ENCODE results near the gene TMA7B. TPM values are rescaled to one million over a fixed set of nuclear protein-coding genes. Genes with fewer than 3 reads are reported as not detected.

TMA7B gene
- total RNA-seq, 4 donors from 2014 or later, result not detected

GRCh38 chr22:39943953-39944872 is 16.0 kb upstream of the TMA7B start:
- WGBS, 2 donors (ENCODE audit: low coverage in 1 of 2), result 84 to 85% methylated on average over 11 of the region's 11 CpGs
- H3K27me3 ChIP-seq, result peaks cover under 1% of the 10 kb centered on the region
- H3K36me3 ChIP-seq, result no peaks in the 10 kb centered on the region
- ATAC-seq, result no peak
- H3K9me3 ChIP-seq, result no peaks in the 10 kb centered on the region
- no peak overlapping the region for H3K4me3 ChIP-seq
- no peaks in the 10 kb centered on the region for H3K4me1 ChIP-seq
- no peak for TF ChIP-seq CTCF (IDR thresholded peaks at IDR 0.05)
- no peak for TF ChIP-seq POLR2A (IDR thresholded peaks at IDR 0.05)
- TF ChIP-seq POLR2AphosphoS5 (IDR thresholded peaks at IDR 0.05), result no peak
- no peak for TF ChIP-seq EP300 (IDR thresholded peaks at IDR 0.05)
- H3K27ac ChIP-seq, result no peak overlapping the region

GRCh38 chr22:39946126-39946502 is 14.1 kb upstream of the TMA7B start:
- ATAC-seq, result no peak
- Histone ChIP-seq H3K9me3 (no peaks in the 10 kb centered on the region), H3K27me3 (no peaks in the 10 kb centered on the region), H3K4me1 (no peaks in the 10 kb centered on the region), H3K4me3 (no peak overlapping the region), H3K27ac (no peak overlapping the region), H3K36me3 (no peaks in the 10 kb centered on the region)
- TF ChIP-seq EP300 (IDR thresholded peaks at IDR 0.05) (no peak), POLR2AphosphoS5 (IDR thresholded peaks at IDR 0.05) (no peak), CTCF (IDR thresholded peaks at IDR 0.05) (no peak), POLR2A (IDR thresholded peaks at IDR 0.05) (no peak)
- WGBS, 2 donors (ENCODE audit: low coverage in 1 of 2), result 72 to 98% methylated on average over 2 to 4 of the region's 4 CpGs

- no peak overlapping the region for H3K4me3 ChIP-seq
- no peak for TF ChIP-seq POLR2AphosphoS5 (IDR thresholded peaks at IDR 0.05)
- no peak for TF ChIP-seq EP300 (IDR thresholded peaks at IDR 0.05)
- TF ChIP-seq POLR2A (IDR thresholded peaks at IDR 0.05), result no peak
- TF ChIP-seq CTCF (IDR thresholded peaks at IDR 0.05), result no peak
- no peak overlapping the region for H3K27ac ChIP-seq
- WGBS, 2 donors (ENCODE audit: low coverage in 1 of 2), result 55% methylated on average over 4 to 6 of the region's 8 CpGs
- ATAC-seq, result no peak
- H3K36me3 ChIP-seq, result no peaks in the 10 kb centered on the region
- H3K27me3 ChIP-seq, result no peaks in the 10 kb centered on the region
- H3K4me1 ChIP-seq, result no peaks in the 10 kb centered on the region
- H3K9me3 ChIP-seq, result no peaks in the 10 kb centered on the region
Observed at GRCh38 chr22:39946503-39947219, 13.5 kb upstream of the TMA7B start.

- WGBS, 2 donors (ENCODE audit: low coverage in 1 of 2), result 78 to 93% methylated on average over 2 to 7 of the region's 8 CpGs
- no peak overlapping the region for H3K4me3 ChIP-seq
- no peaks in the 10 kb centered on the region for H3K36me3 ChIP-seq
- no peaks in the 10 kb centered on the region for H3K27me3 ChIP-seq
- no peak for TF ChIP-seq POLR2A (IDR thresholded peaks at IDR 0.05)
- no peak for TF ChIP-seq POLR2AphosphoS5 (IDR thresholded peaks at IDR 0.05)
- no peak for TF ChIP-seq EP300 (IDR thresholded peaks at IDR 0.05)
- TF ChIP-seq CTCF (IDR thresholded peaks at IDR 0.05), result no peak
- H3K9me3 ChIP-seq, result no peaks in the 10 kb centered on the region
- ATAC-seq, result no peak
- no peak overlapping the region for H3K27ac ChIP-seq
- H3K4me1 ChIP-seq, result no peaks in the 10 kb centered on the region
Observed at GRCh38 chr22:39947220-39948216, 12.7 kb upstream of the TMA7B start.

All from gastroesophageal sphincter (tissue), 4 donors.